HUES64 (cell line): ENCODE data around the gene ABCD3.
"Not testable (repeated sequence)": the region's sequence is repeated elsewhere in the genome, so short reads cannot be mapped to it uniquely, and the experiment has no call there.

Experiments used
- H3K27ac ChIP-seq: 2 replicates; pipeline ENCODE4 v1.7.0; 2013; ENCODE audit warnings: low read depth, low read length, inconsistent platforms
- H3K27me3 ChIP-seq: 2 replicates; pipeline ENCODE4 v1.6.1; 2013; ENCODE audit warnings: mild to moderate bottlenecking, low read length; ENCODE audit not compliant: insufficient read depth
- H3K36me3 ChIP-seq: 2 replicates; pipeline ENCODE4 v1.6.1; 2013; ENCODE audit warnings: mild to moderate bottlenecking, low read length; ENCODE audit not compliant: insufficient read depth
- H3K4me1 ChIP-seq: 2 replicates; pipeline ENCODE4 v1.6.1; 2013; ENCODE audit warnings: mild to moderate bottlenecking, low read length, moderate library complexity; ENCODE audit not compliant: insufficient read depth
- H3K4me3 ChIP-seq: 2 replicates; pipeline ENCODE4 v1.5.1; 2013; ENCODE audit warnings: mild to moderate bottlenecking, low read length, moderate library complexity
- H3K9ac ChIP-seq: 2 replicates; pipeline ENCODE4 v1.6.1; 2013; ENCODE audit warnings: mild to moderate bottlenecking, low read depth, low read length
- H3K9me3 ChIP-seq: 2 replicates; pipeline ENCODE4 v1.6.1; 2013; ENCODE audit warnings: low read depth, low read length; ENCODE audit not compliant: insufficient read depth
- WGBS: fragments of 150-250, 120-280 bp; methylation state at CpG from one replicate; pipeline ENCODE4 v1.1.7; 2013; ENCODE audit warnings: missing lambda C conversion rate; 5-methylcytosine and 5-hydroxymethylcytosine counted together

The ABCD3 gene

DNA sequence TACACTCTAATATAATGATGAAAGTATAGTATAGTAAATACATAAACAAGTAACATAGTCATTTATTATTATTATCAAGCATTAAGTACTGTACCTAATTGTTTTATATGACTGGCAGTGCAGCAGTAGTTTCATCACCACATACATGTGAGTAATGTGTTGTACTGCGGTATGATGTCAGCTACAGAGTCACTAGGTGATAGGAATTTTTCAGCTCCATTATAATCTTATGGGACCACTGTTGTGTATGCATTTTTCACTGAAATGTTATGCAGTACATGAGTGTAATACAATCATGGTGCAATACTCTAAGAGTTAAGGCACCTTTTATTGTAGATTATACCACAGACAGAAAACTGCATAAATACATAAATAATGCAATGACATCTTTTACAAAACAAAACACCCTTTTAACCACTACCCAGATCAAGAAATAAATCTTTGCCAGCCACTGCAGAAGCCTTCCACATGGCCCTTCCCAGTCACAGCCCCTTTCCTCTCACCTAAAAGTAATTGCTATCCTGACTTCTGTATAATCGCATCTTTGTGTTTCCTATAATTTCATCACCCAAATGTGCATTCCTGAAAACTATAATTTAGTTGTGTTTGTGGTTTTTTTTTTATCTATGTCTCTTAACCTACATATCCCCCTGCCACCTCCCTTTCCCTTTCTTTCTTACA lies 16.3 kb downstream of the ABCD3 start:
- 0 out of 2 replicates have a peak, but pooled peaks cover 4% of the 10 kb centered on the region for H3K36me3 ChIP-seq
- 100% methylated on average over 2 of the region's 2 CpGs for WGBS
- H3K27me3 ChIP-seq = no peaks in the 10 kb centered on the region
- H3K27ac ChIP-seq = no peak overlapping the region
- H3K9me3 ChIP-seq = peaks cover 12% of the 10 kb centered on the region
- H3K4me3 ChIP-seq = no peak overlapping the region
- H3K4me1 ChIP-seq = no peaks in the 10 kb centered on the region
- H3K9ac ChIP-seq = no peak overlapping the region

GRCh38 chr1:94438692-94439276 lies 20.6 kb downstream of the ABCD3 start:
- H3K9me3 ChIP-seq = peaks cover 27% of the 10 kb centered on the region
- 93% methylated on average over 2 of the region's 2 CpGs for WGBS

DNA sequence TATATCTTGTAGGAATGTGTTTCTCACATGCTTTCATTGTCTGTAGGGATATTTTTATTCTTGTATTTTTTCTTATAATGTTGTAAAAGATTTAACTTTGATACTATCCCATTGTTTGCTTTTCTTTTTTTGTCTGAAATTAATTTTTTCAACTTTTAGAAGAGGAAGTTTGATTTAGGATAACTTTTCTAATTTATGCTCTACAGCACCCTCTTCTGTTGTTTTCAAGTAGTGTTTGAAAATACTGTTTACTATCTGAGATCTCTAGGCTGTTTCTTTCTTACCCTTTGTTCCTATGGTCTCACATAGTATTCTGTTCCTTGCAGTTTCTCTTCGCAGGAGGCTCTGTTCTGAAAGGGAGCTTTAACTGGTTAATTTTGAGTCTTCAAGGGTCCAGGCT lies 21.9 kb downstream of the ABCD3 start:
- no peak overlapping the region for H3K27ac ChIP-seq
- H3K4me3 ChIP-seq = no peak overlapping the region
- no peaks in the 10 kb centered on the region for H3K27me3 ChIP-seq
- H3K4me1 ChIP-seq = no peaks in the 10 kb centered on the region
- H3K9me3 ChIP-seq = peaks cover 38% of the 10 kb centered on the region
- 0 out of 2 replicates have a peak, but pooled peaks cover 4% of the 10 kb centered on the region for H3K36me3 ChIP-seq
- H3K9ac ChIP-seq = no peak overlapping the region
- 100% methylated on average over 1 of the region's 1 CpG for WGBS

More at GRCh38 chr1:94438692-94439276, 20.6 kb downstream of the ABCD3 start:
- H3K27ac ChIP-seq = no peak overlapping the region
- no peaks in the 10 kb centered on the region for H3K4me1 ChIP-seq
- no peak overlapping the region for H3K9ac ChIP-seq
- H3K4me3 ChIP-seq = no peak overlapping the region
- H3K27me3 ChIP-seq = no peaks in the 10 kb centered on the region
- 0 out of 2 replicates have a peak, but pooled peaks cover 4% of the 10 kb centered on the region for H3K36me3 ChIP-seq

- H3K4me1 ChIP-seq, H3K27me3 ChIP-seq, H3K4me3 ChIP-seq, H3K27ac ChIP-seq, H3K36me3 ChIP-seq, H3K9ac ChIP-seq: not testable (repeated sequence)
- H3K9me3 ChIP-seq = peaks cover 44% of the 10 kb centered on the region
Observed at GRCh38 chr1:94443067-94443466, 24.9 kb downstream of the ABCD3 start.

DNA sequence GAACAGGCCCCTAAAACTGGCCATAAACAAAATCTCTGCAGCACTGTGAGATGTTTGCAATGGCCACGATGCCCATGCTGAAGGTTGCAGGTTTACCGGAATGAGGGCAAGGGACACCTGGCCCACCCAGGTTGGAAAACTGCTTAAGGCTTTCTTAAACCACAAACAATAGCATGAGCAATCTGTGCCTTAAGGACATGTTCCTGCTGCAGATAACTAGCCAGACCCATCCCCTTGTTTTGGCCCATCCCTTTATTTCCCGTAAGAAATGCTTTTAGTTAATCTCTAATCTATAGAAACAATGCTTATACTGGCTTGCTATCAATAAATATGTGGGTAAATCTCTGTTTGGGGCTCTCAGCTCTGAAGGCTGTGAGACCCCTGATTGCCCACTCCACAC lies 26.6 kb downstream of the ABCD3 start:
- not testable (repeated sequence) for H3K4me1 ChIP-seq, H3K27ac ChIP-seq, H3K27me3 ChIP-seq, H3K9ac ChIP-seq, H3K4me3 ChIP-seq, H3K36me3 ChIP-seq
- WGBS = 99% methylated on average over 2 of the region's 3 CpGs
- H3K9me3 ChIP-seq = peaks cover 61% of the 10 kb centered on the region

DNA sequence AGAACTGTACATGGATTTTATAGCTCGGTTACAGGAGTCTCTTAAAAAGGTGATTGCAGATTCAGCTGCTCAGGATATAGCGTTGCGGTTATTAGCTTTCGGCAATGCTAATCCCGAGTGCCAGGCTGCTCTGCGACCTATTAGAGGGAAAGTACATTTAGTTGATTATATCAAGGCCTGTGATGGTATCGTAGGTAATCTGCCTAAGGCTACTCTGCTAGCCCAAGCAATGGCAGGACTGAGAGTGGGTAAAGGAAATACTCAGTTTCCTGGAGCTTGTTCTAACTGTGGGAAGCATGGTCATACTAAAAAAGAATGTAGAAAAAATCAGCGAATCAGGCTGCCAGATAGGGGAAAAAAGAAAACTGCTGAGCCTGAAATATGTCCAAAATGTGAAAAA lies 27.5 kb downstream of the ABCD3 start:
- H3K4me3 ChIP-seq, H3K9ac ChIP-seq, H3K27me3 ChIP-seq, H3K4me1 ChIP-seq, H3K27ac ChIP-seq: not testable (repeated sequence)
- H3K9me3 ChIP-seq = peaks cover 69% of the 10 kb centered on the region
- H3K36me3 ChIP-seq = peaks cover 16% of the 10 kb centered on the region
- WGBS = 93% methylated on average over 8 of the region's 8 CpGs

- Histone ChIP-seq H3K9me3 (peaks cover 73% of the 10 kb centered on the region), H3K36me3 (peaks cover 20% of the 10 kb centered on the region)
- not testable (repeated sequence) for H3K27me3 ChIP-seq, H3K4me3 ChIP-seq, H3K9ac ChIP-seq, H3K4me1 ChIP-seq, H3K27ac ChIP-seq
- 95% methylated on average over 5 of the region's 6 CpGs for WGBS
Observed at GRCh38 chr1:94446177-94446576, 28.0 kb downstream of the ABCD3 start.

DNA sequence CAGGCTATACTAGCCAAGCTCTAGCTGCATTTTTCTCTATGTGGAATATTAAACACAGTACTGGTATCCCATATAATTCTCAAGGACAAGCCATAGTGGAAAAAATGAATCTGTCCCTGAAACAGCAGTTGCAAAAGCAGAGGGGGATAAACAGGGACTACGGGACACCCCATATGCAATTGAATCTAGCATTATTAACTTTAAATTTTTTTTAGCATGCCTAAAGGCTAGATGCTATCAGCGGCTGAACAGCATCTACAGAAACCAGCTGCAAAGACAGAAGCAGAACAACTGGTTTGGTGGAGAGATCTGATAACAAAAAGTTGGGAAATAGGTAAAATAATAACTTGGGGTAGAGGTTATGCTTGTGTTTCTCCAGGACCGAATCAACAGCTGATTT lies 30.6 kb downstream of the ABCD3 start:
- Histone ChIP-seq H3K9me3 (peaks cover 68% of the 10 kb centered on the region), H3K36me3 (peaks cover 27% of the 10 kb centered on the region)
- not testable (repeated sequence) for H3K27me3 ChIP-seq, H3K27ac ChIP-seq, H3K4me1 ChIP-seq, H3K4me3 ChIP-seq, H3K9ac ChIP-seq
- 100% methylated on average over 3 of the region's 3 CpGs for WGBS

DNA sequence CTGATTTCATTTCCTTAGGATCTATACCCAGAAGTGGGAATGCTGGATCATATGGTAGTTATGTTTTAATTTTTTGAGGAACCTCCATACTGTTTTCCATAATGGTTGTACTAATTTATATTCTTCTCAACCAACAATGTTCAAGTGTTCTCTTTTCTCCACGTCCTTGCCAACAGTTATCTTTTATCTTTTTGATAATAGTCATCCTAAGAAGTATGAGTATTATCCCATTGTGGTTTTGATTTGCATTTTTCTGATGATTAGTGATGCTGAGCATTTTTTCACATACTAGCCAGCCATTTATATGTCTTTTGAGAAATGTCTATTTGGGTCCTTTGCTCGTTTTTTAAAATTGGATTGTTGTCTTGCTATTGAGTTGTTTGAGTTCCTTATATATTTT lies 38.5 kb downstream of the ABCD3 start:
- Histone ChIP-seq H3K27me3 (no peaks in the 10 kb centered on the region), H3K9me3 (peaks cover 7% of the 10 kb centered on the region), H3K27ac (no peak overlapping the region), H3K36me3 (peaks cover 15% of the 10 kb centered on the region; the same call in 1 of the 2 replicates), H3K4me1 (no peaks in the 10 kb centered on the region), H3K9ac (no peak overlapping the region), H3K4me3 (no peak overlapping the region)
- 80% methylated on average over 1 of the region's 2 CpGs for WGBS

DNA sequence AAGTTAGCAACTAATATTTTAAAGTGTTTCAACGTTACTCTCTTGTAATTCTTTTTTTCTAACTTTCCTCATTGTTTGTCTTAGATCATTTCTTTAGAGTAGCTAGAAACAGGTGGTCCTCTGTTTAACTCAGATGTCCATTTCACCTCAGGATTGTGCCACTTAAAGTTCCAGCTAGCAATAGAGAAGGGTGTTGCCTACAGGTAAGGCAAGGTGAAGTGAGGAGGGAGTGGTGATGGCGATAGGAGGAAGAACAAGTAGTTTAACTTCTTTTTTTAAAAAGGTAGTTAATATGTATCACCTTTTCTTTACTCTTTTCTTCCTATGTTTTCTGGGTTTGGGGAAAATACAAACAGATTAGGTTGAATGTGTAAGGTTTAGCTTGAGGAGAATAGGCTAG lies 44.4 kb downstream of the ABCD3 start:
- WGBS = 86% methylated on average over 1 of the region's 2 CpGs
- 0 out of 2 replicates have a peak, but pooled peaks cover 5% of the 10 kb centered on the region for H3K9me3 ChIP-seq
- H3K4me3 ChIP-seq = no peak overlapping the region

GRCh38 chr1:94463056-94463764 lies 45.0 kb downstream of the ABCD3 start:
- H3K4me3 ChIP-seq = no peak overlapping the region
- H3K27me3 ChIP-seq = no peaks in the 10 kb centered on the region
- no peaks in the 10 kb centered on the region for H3K4me1 ChIP-seq
- no peak overlapping the region for H3K9ac ChIP-seq
- H3K27ac ChIP-seq = no peak overlapping the region
- WGBS = 88% methylated on average over 2 of the region's 3 CpGs
- H3K9me3 ChIP-seq = 0 out of 2 replicates have a peak, but pooled peaks cover 5% of the 10 kb centered on the region
- H3K36me3 ChIP-seq = peaks cover 37% of the 10 kb centered on the region

More for the DNA sequence above, 44.4 kb downstream of the ABCD3 start:
- H3K27me3 ChIP-seq = no peaks in the 10 kb centered on the region
- H3K4me1 ChIP-seq = no peaks in the 10 kb centered on the region
- H3K9ac ChIP-seq = no peak overlapping the region
- H3K27ac ChIP-seq = no peak overlapping the region
- H3K36me3 ChIP-seq = peaks cover 37% of the 10 kb centered on the region
